ENCODE results near the gene TRAK1.

The TRAK1 gene

DNA sequence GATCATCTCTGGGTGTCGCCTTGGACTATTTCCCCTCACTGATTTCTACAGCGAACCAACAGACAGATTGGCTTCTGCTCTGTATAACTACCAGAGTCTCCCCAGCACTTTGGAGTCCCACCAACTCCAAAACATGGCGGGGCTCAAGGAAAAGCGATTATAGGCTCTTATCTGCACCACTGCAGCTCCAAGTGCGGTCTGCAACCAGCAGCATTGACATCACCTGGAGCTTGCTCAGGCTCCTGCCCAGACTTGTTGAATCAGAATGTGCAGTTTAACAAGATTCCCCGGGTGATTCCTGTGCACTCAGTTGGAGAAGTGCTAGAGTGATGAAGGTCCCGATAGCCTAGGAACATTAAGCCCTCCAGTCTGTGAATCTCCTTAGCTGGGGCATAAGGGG, 165.8 kb downstream of the TRAK1 start:
- Histone ChIP-seq H3K4me3 (ENCODE audit: low read depth in 1 of 2, low read length in 1 of 2) (no peak overlapping the region), H3K27ac (no peak overlapping the region)

DNA sequence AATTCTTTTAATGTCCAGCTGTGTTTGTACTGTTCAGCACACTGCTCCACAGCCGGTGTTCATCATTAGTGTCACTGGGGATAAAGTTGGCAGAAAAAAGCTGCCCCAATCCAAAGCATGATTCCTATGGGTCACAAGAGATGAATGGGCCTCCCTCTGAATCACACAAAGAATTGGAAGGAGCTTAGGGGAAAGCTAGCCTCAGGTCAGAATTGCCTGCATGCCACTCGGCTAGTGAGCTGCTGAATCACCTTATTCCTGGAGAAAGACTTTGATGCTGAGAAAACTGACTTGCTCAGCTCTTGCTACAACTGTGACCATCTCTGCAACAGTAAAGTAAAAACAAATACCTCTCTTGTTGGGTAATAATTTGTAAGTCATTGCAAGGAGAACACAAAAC, 171.4 kb downstream of the TRAK1 start:
- Histone ChIP-seq H3K4me1 (ENCODE audit: control insufficient read depth in 1 of 2, insufficient read depth in 1 of 2, low read depth in 1 of 2, low read length in 1 of 2) (no peaks in the 10 kb centered on the region), H3K36me3 (no peaks in the 10 kb centered on the region), H3K4me3 (ENCODE audit: low read depth in 1 of 2, low read length in 1 of 2) (no peak overlapping the region), H3K9me3 (no peaks in the 10 kb centered on the region), H3K27me3 (peaks cover 96% of the 10 kb centered on the region), H3K27ac (no peak overlapping the region)
- no peak for TF ChIP-seq CTCF (IDR thresholded peaks at IDR 0.05)

More for the DNA sequence above, 165.8 kb downstream of the TRAK1 start:
- peaks cover 81% of the 10 kb centered on the region for H3K27me3 ChIP-seq
- TF ChIP-seq CTCF (IDR thresholded peaks at IDR 0.05), result no peak
- H3K4me1 ChIP-seq (ENCODE audit: control insufficient read depth in 1 of 2, insufficient read depth in 1 of 2, low read depth in 1 of 2, low read length in 1 of 2), result no peaks in the 10 kb centered on the region
- no peaks in the 10 kb centered on the region for H3K9me3 ChIP-seq
- no peaks in the 10 kb centered on the region for H3K36me3 ChIP-seq

DNA sequence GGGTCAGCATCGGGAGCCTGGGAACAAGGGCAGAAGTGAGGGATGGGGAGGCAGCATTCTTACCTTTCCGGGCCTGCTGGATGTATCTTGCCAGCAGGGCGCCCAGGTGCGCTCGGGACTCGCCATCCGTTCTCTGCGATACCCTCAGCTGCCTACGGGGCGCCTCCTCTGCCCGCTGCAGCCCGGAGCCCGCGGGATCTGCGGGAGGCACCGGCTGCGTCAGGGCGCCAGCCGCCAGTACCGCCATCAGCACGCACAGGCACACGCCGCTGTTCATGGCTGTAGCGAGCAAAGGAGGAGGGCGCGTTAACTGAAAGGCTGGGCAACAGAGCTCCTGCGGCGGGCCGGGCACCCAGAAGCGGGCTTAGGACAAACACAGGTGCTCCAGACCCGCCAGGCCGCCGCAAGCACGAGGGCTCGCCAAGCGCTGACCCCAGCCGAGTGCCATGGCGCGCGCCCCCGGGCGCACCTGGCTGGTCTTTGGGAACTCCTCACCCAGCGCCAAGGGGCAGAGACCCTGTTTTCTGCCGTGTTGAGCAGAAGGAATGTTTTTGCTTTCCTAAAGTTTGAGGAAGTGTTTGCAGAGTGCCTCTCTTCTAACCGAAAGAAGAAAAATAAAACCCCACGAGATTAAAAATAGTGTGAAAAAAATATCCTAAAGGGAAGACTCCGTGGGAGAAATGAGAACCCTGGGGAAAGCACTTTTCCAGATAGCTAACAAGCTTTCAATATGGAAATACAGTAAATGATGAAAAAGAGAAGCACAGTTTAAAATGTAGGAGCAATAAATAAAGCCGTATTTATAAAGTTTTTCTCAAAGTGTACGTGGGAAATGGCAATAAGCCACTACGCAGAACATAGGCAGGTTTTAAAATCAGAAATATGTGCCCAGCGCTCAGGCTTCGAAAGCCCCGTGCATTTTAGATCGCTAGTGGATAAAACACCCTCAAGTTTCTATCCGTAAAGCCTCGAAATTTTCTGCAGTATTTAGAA, 172.5 kb downstream of the TRAK1 start:
- H3K4me3 ChIP-seq (ENCODE audit: low read depth in 1 of 2, low read length in 1 of 2), result no peak overlapping the region
- H3K27ac ChIP-seq, result no peak overlapping the region
- H3K36me3 ChIP-seq, result no peaks in the 10 kb centered on the region
- H3K9me3 ChIP-seq, result no peaks in the 10 kb centered on the region
- peaks cover 98% of the 10 kb centered on the region for H3K27me3 ChIP-seq
- TF ChIP-seq CTCF (IDR thresholded peaks at IDR 0.05), result no peak
- H3K4me1 ChIP-seq (ENCODE audit: control insufficient read depth in 1 of 2, insufficient read depth in 1 of 2, low read depth in 1 of 2, low read length in 1 of 2), result no peaks in the 10 kb centered on the region

- no peaks in the 10 kb centered on the region for H3K4me1 ChIP-seq (ENCODE audit: control insufficient read depth in 1 of 2, insufficient read depth in 1 of 2, low read depth in 1 of 2, low read length in 1 of 2)
- H3K27ac ChIP-seq, result no peak overlapping the region
- H3K27me3 ChIP-seq, result peaks cover 100% of the 10 kb centered on the region
- TF ChIP-seq CTCF (IDR thresholded peaks at IDR 0.05), result no peak
- no peaks in the 10 kb centered on the region for H3K9me3 ChIP-seq
- H3K4me3 ChIP-seq (ENCODE audit: low read depth in 1 of 2, low read length in 1 of 2), result no peak overlapping the region
- H3K36me3 ChIP-seq, result no peaks in the 10 kb centered on the region
Measured at GRCh38 chr3:42264399-42265058, 173.4 kb downstream of the TRAK1 start.

DNA sequence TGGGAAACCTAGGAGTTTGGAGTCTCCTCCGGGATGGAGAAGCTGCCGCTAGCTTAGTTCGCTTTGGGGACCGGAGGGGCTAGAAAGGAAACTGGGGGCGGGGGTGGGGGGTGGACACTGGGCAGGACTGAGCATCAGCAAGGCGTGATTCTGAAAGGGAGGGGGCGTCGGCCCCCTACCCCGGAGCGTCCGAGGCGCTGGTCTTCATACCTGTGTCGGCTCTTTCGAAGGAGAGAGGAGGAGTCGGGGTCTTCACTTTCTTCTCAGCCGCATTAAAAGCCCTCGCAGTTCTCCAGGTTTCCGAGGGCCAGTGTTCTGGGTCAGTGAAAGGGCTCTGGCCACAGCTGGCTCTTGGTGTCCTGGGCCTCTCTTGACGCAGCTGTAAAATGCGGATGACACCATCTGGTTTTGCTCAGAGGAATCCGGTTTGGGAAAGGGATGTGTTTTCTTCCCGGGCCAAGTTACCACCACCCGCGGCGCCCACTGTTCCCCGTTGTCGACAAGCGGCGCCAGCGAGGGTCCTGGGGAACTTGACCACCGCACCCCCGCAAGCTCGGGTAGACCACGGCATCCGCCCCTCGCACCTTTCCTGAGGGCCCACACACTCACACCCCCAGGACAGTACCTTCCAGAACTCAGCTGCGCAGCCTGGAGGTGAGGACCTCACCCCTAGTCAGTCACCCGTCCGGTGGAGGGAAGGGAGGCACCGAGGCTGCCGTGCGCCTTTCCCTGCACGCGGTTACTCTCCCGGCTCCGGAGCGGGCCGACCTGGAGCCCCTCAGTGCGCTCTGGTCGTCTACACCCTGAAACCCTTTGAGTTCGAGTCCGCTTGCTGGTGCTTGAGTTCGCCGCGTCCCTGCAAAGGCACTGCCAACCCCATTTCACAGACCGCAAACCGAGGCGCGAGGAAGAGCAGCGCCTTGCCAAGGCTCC, 174.2 kb downstream of the TRAK1 start:
- no peak for TF ChIP-seq CTCF (IDR thresholded peaks at IDR 0.05)
- H3K4me3 ChIP-seq (ENCODE audit: low read depth in 1 of 2, low read length in 1 of 2), result no peak overlapping the region
- H3K9me3 ChIP-seq, result no peaks in the 10 kb centered on the region
- H3K4me1 ChIP-seq (ENCODE audit: control insufficient read depth in 1 of 2, insufficient read depth in 1 of 2, low read depth in 1 of 2, low read length in 1 of 2), result no peaks in the 10 kb centered on the region
- H3K36me3 ChIP-seq, result no peaks in the 10 kb centered on the region
- H3K27ac ChIP-seq, result no peak overlapping the region
- H3K27me3 ChIP-seq, result peaks cover 97% of the 10 kb centered on the region
